Testis (tissue), 3 donors: Measurements from ENCODE around the gene L3MBTL3. TPM values are rescaled to one million over a fixed set of nuclear protein-coding genes. Genes with fewer than 3 reads are reported as not detected.

Source experiments
- DNase-seq: peaks from one replicate; pipeline ENCODE4 v3.0.0-alpha.2; 2019
- H3K27ac ChIP-seq, 2 donors: fragments of 200-600 bp; sonication (generic); one replicate each; pipeline ENCODE4 v1.5.1; 2019
- H3K27me3 ChIP-seq: fragments of 200-600 bp; sonication (generic); one replicate; pipeline ENCODE4 v1.5.1; 2019
- H3K36me3 ChIP-seq: fragments of 200-600 bp; sonication (generic); one replicate; pipeline ENCODE4 v1.5.1; 2017; ENCODE audit warnings: low read depth; ENCODE audit errors: missing control alignments
- H3K4me1 ChIP-seq: fragments of 200-600 bp; sonication (generic); one replicate; pipeline ENCODE4 v1.5.1; 2019
- H3K4me3 ChIP-seq, 2 donors: fragments of 200-600 bp; sonication (generic); one replicate each; pipeline ENCODE4 v1.5.1; 2017 to 2019
- H3K9me3 ChIP-seq: fragments of 200-600 bp; sonication (generic); one replicate; pipeline ENCODE4 v1.5.1; 2017
- CTCF ChIP-seq, 3 experiments: fragments of 450-650 bp in 2 of 3; fragments of 200-600 bp in 1 of 3; sonication (generic) in 1 of 3; IDR thresholded peaks; one replicate each; pipeline ENCODE4 v1.5.1; 2016 to 2019; ENCODE audit warnings: antibody characterized with exemption in 3 of 3, mild to moderate bottlenecking in 2 of 3, moderate library complexity in 1 of 3
- POLR2A ChIP-seq: fragments of 450-650 bp; IDR thresholded peaks from one replicate; pipeline ENCODE4 v1.6.1; 2017; ENCODE audit warnings: antibody characterized with exemption, mild to moderate bottlenecking, moderate library complexity
- WGBS, 2 donors: methylation state at CpG; one replicate each; pipeline ENCODE4 v1.1.5; 2018; 5-methylcytosine and 5-hydroxymethylcytosine counted together
- intact Hi-C: fragments of 100-400 bp; cut with DNase I; formaldehyde crosslinking; loops from one replicate; pipeline ENCODE4 v1.15.1; 2023; ENCODE audit warnings: low total_unique reads
- polyA plus RNA-seq: library from polyadenylated mRNA; stranded (reverse); fragments of 350-450 nt; fragmentation: Illumina TruSeq; extraction: RNeasy Lipid Tissue Mini Kit (QIAGEN cat#74804); gene quantifications from one replicate; pipeline ENCODE4 v1.2.3, GENCODE V29; 2014; ENCODE audit warnings: low read depth, low replicate concordance; ENCODE audit not compliant: insufficient read depth
- total RNA-seq, 2 donors: library from RNA; depleted of rRNA; stranded (reverse); fragments of >200 nt; gene quantifications; one replicate each; pipeline ENCODE4 v1.2.3, GENCODE V29; 2016

Gene L3MBTL3
- total and polyA plus RNA-seq, 3 donors from 2014 or later: 11.0 to 32.3 (median 25.0) TPM

GRCh38 chr6:130176378-130176777 is 158.0 kb downstream of the L3MBTL3 start:
- Histone ChIP-seq H3K4me3 (no peak overlapping the region), H3K4me1 (no peaks in the 10 kb centered on the region), H3K27me3 (no peaks in the 10 kb centered on the region), H3K9me3 (no peaks in the 10 kb centered on the region), H3K36me3 (no peaks in the 10 kb centered on the region), H3K27ac (no peak overlapping the region)
- no peak for DNase-seq
- intact Hi-C loops: no loop called here
- TF ChIP-seq POLR2A: no peak
- TF ChIP-seq CTCF (IDR thresholded peaks at IDR 0.05): no peak
- 94 to 100% methylated on average over 1 of the region's 1 CpG for WGBS, 2 donors

- Histone ChIP-seq H3K4me1 (no peaks in the 10 kb centered on the region), H3K9me3 (no peaks in the 10 kb centered on the region), H3K27ac (no peak overlapping the region), H3K4me3 (no peak overlapping the region), H3K36me3 (no peaks in the 10 kb centered on the region), H3K27me3 (no peaks in the 10 kb centered on the region)
- TF ChIP-seq POLR2A (no peak), CTCF (IDR thresholded peaks at IDR 0.05) (no peak)
- DNase-seq: no peak
- WGBS, 2 donors: 94 to 96% methylated on average over 1 of the region's 1 CpG
- intact Hi-C loops: no loop called here
These were observed 160.3 kb downstream of the L3MBTL3 start for GRCh38 chr6:130178692-130179091.

GRCh38 chr6:130182466-130182865 is 164.1 kb downstream of the L3MBTL3 start:
- Histone ChIP-seq H3K4me1 (no peaks in the 10 kb centered on the region), H3K36me3 (no peaks in the 10 kb centered on the region), H3K27ac (no peak overlapping the region), H3K4me3 (no peak overlapping the region), H3K9me3 (no peaks in the 10 kb centered on the region), H3K27me3 (no peaks in the 10 kb centered on the region)
- TF ChIP-seq POLR2A: no peak
- TF ChIP-seq CTCF (IDR thresholded peaks at IDR 0.05): no peak
- intact Hi-C loops: no loop called here
- no peak for DNase-seq

- Histone ChIP-seq H3K27me3 (no peaks in the 10 kb centered on the region), H3K36me3 (no peaks in the 10 kb centered on the region)
- WGBS, 2 donors: 88 to 92% methylated on average over 9 of the region's 9 CpGs
These were observed 165.2 kb downstream of the L3MBTL3 start for GRCh38 chr6:130183271-130184222.

GRCh38 chr6:130185658-130186057 is 167.3 kb downstream of the L3MBTL3 start:
- DNase-seq: no peak
- intact Hi-C loops: no loop called here
- Histone ChIP-seq H3K9me3 (no peaks in the 10 kb centered on the region), H3K4me3 (no peak overlapping the region), H3K27me3 (no peaks in the 10 kb centered on the region), H3K27ac (no peak overlapping the region), H3K4me1 (no peaks in the 10 kb centered on the region), H3K36me3 (no peaks in the 10 kb centered on the region)
- TF ChIP-seq CTCF (IDR thresholded peaks at IDR 0.05): no peak
- no peak for TF ChIP-seq POLR2A
- WGBS, 2 donors: 90 to 97% methylated on average over 3 of the region's 3 CpGs

More at GRCh38 chr6:130183271-130184222, 165.2 kb downstream of the L3MBTL3 start:
- no peak overlapping the region for H3K27ac ChIP-seq
- TF ChIP-seq POLR2A: no peak
- no peak for DNase-seq
- H3K9me3 ChIP-seq: no peaks in the 10 kb centered on the region
- H3K4me1 ChIP-seq: no peaks in the 10 kb centered on the region
- intact Hi-C loops: no loop called here
- no peak overlapping the region for H3K4me3 ChIP-seq
